Hypothalamus (tissue), 51 donors: ENCODE measurements around the gene RABGAP1L.
"Not testable (repeated sequence)": the region's sequence is repeated elsewhere in the genome, so short reads cannot be mapped to it uniquely, and the experiment has no call there.

Experiments
- DNase-seq, 51 donors: peaks; one replicate each; lab custom pipeline; 2025; lab: John Stamatoyannopoulos, UW

The RABGAP1L gene

DNA sequence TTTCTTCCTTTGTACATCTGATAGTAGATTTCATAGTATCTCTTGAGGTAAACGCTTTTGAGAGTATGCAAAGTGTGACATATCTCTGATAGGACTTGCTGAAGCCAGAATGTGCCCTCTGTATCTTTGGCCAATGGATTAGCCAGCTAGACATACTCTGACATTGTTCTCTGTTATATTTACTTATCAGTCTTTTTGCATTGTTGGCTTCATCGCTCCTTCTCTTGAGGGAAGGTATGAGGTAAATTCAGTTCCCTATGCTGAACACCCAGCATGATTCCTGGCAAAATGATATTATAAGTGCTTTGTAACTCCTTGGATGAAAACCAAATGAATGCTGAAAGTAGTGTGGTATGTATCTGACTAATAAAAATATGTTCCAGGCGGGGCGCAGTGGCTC, 677.2 kb downstream of the RABGAP1L start:
- DNase-seq: no peak

DNA sequence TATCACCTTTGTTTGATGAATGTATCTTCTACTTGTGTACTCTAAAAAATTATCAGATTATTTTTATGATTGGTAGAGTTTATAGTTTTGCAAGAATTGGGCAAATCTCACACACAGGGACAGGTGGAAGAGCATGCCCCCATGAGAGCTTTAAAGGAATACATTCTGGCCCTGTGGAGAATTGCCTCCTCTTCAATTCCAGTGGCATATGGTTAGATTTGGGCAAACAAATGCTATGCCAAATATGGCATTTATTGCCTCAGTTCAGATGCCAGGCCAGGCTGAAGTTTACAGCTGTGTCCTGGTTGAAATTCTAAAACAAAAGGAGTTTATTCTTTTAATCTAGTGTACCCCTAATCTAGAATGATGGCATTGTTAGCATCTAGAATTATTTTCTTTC, 678.1 kb downstream of the RABGAP1L start:
- no peak for DNase-seq

DNA sequence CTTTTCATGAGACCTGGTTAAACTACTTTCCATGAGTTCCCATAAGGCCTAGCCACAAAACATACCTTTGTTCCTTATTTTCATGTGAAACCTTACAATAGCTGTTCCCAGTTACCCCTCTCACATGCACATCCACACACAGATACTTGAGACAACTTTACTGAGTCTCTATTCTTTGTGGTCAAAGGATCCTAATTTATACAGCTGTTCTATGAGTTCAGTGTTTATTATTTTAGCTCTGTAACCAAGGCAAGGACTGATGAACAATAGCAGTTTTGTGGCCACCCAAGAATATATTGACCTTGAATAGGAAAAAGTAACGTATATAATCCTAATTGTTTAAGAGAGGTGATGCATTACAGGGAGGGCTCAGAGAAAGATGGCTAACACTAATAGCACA, 679.9 kb downstream of the RABGAP1L start:
- no peak for DNase-seq

DNA sequence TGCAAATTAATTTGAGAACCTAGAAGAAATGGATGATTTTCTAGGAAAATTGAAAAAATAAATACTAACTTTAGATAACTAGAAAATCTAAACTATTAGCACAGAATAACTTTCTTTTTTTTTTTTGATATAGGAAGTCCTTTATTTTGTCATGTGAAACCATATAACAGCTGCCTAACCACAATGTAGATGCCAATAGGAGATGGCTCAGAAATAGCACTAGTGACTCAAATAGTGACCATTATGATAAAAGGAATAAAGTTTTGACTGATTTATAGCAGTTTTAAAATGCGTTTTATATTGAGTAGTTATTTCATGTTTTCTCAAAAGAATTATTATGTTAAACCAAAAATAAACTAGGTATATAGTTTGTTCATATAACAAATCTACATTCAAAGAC, 682.4 kb downstream of the RABGAP1L start:
- no peak for DNase-seq

DNA sequence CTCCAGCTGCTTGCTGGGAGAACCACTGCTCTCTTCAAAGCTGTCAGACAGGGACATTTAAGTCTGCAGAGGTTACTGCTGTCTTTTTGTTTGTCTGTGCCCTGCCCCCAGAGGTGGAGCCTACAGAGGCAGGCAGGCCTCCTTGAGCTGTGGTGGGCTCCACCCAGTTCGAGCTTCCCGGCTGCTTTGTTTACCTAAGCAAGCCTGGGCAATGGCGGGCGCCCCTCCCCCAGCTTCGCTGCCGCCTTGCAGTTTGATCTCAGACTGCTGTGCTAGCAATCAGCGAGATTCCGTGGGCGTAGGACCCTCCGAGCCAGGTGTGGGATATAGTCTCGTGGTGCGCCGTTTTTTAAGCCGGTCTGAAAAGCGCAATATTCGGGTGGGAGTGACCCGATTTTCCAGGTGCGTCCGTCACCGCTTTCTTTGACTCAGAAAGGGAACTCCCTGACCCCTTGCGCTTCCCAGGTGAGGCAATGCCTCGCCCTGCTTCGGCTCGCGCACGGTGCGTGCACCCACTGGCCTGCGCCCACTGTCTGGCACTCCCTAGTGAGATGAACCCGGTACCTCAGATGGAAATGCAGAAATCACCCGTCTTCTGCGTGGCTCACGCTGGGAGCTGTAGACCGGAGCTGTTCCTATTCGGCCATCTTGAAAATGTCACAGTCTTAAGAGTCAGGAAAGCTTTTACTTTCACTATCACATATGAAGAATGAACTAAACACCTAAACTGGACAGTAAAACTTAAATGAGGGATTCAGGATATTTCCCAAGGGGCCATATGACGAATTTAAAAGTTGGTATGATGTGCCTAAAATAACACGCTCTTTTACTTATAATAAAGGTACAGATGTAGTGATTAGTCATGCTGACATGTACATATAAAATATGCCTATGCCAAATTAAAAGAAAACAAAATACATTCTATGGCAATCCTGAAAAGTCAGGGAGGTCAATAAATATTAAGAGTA, 689.6 kb downstream of the RABGAP1L start:
- DNase-seq: not testable (repeated sequence)

DNA sequence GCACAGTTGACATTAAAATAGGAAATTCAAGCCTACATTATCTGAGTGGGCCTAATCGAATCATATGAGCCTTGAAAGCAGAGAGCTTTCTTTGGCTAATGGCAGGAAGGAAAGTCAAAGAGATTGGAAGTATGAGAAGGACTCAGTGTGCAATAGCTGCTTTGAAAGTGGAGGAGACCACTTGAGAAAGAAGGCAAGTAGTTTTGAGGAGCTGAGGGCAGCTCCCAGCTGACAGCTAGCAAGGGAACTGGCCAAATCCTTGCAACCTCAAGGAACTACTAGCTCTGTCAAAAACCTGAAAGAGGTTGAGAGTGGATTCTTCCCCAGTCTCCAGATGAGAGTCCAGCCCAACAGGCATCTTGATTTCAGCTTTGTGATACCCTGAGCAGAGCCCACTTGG, 691.4 kb downstream of the RABGAP1L start:
- DNase-seq: no peak

DNA sequence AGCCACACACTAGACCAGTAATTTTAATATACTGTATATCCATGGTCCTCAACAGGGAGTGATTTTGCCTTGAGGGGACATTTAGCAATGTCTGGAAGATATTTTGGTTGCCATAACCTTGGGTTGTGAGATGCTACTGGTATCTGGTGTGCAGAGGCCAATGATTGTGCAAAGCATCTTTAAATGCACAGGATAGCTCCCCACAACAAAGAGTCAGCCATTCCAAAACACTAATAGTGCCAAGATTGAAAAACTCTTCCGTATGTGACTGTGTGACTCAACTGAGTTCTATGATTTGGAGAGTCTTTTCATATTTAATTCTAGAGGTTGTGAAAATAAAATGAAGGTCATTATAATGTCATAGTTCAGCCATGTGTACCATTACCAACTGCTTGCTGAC, 699.0 kb downstream of the RABGAP1L start:
- no peak for DNase-seq

DNA sequence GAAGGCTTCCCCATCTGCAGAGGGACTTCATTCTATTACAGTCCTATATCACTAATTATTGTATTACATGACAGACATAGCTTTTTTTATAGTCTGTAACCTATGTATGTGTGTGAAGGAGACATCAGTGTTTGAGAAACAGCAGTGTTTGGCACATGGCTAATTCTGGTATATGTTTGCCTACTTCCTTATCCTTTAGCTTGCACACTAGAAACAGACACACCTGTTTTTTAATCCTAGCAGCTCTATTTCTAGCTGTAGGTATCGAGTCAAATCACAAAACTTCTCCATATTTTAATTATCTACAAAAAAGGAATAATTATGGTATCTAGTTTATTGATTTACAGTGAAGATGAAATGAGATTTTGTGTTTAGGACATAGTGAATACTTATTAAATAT, 711.0 kb downstream of the RABGAP1L start:
- DNase-seq: no peak

DNA sequence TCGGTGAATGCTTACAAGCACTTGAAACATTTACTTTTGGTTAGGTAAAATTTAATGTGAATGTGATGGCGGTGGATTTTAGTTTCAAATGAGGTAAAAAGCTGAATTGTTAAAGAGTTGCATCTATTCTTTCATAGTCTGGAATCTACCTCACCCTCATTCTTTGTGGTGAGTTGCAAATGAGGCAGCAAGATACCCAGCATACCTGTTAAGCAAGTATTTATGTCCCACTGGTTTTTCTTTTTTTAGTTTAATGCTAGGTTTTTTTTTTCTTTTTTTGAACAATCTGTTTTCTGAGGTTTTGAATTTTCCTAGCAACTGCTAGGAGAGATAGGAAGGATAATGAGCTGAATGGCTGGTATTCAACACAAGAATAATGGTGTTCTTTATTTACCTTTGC, 712.6 kb downstream of the RABGAP1L start:
- no peak for DNase-seq

DNA sequence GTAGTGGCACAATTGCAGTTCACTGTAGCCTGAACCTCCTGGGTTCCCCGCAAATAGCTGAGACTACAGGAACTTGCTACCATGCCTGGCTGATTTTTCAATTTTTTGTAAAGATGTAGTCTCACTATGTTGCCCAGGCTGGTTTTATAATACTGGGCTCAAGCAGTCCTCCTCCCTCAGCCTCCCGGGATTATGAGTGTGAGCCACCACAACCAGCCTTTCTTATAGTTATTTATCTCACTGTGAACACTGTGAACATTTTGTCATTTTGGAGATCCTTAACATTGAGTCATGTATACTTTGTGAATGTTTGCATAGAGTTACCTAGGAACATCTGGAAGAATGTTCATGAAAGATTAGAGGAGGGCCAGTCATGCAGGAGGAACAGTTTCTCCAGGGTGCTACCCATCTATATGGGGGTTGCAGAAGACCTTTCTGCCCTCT, 713.3 kb downstream of the RABGAP1L start:
- DNase-seq: no peak

DNA sequence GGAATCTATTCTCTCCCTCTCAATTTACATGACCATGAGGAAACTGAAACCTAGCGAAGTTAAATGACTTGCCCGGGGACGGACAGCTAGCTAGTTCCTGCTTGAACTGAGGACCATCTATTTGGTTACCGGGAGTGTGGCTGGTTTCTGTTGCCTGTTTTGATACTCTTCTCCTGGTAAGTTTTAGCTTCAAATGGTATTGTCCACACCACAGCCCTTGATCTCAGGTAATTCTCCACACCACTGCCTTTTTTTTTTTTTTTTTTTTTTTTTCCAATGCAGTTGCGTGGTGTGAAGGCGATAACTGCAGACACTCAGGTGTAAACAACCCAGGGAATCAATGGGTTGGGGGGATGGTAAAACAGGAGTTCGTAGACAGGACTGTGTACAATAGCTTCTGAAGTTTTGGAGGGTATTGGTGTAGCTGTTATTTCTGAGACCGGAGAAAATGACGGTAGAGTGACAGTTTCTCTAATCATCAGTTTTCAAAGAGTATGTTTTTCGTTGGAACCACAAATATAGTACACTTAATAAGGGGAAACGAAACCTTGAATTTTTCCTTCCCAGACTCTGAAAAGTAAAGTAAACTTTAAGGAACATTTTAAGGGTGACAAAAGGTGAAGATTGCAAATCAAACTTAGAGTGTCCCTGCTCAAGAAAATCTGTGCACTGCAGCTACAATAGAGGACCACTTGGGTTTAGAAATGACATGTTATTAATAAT, 715.2 kb downstream of the RABGAP1L start:
- DNase-seq: peak in 2 of 51 donors; percentile 3 to 29

DNA sequence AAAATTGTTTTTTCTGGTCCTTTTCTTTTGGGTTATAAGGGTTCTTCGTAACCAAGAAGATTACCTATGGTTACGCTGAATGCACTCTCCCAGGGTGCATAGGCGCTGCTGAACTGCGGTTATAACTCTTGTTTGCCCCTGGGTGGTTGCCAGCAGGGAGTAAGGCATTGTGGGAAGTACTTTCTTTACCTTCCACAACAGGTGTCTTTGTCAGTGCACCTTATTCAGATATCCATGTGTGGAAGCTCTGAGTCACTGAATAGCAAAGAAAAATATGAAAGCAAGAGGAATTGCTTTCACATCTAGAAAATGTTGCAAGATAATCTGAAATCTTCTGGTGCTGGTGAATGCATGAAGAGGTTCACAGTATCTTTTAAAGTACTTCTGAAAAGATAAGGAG, 716.0 kb downstream of the RABGAP1L start:
- peak in 1 of 51 donors; percentile 15 for DNase-seq

DNA sequence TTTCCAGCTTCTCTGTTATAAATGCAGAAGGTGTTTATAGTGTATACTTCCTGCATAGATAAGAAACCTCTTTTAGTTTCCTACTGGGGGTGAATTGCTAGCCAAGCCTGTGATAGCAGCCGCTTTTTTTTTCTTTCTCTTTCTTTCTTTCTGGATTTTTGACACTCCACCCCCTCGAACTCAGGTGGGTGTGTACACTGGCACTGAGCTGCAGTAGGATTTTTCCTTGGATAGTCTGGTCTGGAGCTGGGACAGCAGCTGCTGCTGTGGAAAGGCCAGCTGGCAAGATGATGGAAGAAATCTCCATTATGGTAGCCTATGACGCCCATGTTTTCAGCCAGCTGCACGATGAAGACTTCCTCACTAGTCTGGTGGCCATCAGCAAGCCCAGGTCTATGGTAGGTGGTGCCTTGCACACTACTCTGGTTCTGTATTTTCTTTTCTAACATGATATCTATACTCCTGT, 717.9 kb downstream of the RABGAP1L start:
- peak in 6 of 51 donors; percentile 2 to 21 (median 10) for DNase-seq

DNA sequence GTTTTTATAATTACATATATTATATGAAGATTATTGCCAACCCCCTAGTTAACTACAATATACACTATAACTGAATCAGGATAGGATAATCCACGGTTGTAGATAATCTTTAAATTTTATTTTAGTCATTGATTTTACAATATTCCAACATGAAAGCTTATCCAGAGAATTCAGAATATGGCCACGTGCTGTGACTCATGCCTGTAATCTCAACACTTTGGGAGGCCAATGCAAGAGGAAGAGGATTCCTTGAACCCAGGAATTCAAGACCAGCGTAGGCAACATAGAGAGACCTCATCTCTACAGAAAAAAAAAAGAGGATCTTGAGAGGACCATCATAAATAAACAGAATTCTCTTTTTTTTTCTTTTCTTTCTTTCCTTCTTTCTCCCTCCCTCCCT, 720.9 kb downstream of the RABGAP1L start:
- no peak for DNase-seq

DNA sequence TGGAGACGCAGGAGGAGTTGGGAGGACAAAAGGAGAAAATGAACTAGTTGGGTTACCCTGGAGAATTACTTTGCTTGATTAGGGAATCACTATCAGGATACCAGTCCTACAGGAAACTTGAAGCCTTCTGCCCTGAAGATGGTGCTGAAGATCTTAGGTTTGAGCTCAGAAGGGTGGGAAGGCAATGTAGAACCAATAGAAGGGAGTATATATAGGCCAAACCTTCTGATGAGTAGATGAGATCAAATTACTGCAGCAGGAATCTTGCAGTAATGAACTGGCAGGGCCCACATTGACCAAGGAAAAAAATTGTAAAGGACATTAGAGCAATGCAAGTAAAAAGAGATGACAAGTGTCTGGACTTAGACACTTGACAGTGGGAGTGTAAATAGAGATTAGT, 724.1 kb downstream of the RABGAP1L start:
- DNase-seq: peak in 2 of 51 donors; percentile 4 to 17

DNA sequence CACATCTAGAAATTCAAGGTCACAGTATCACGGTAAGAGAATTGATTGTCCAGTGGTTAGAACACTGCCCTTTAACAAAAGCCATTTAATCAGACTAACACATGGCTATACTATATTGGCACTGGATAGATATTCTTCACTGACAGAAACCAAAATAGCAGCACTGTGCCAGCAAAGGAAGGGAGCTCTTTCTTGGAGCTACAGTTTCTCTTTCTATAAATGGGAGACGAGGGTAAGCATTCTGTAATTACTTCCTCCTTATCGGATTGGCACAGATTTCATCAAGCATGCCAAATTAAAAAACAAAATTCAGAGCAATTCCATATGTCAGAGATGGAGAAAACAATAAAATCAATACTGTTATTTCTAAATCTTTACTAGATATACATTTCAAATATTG, 724.7 kb downstream of the RABGAP1L start:
- no peak for DNase-seq

DNA sequence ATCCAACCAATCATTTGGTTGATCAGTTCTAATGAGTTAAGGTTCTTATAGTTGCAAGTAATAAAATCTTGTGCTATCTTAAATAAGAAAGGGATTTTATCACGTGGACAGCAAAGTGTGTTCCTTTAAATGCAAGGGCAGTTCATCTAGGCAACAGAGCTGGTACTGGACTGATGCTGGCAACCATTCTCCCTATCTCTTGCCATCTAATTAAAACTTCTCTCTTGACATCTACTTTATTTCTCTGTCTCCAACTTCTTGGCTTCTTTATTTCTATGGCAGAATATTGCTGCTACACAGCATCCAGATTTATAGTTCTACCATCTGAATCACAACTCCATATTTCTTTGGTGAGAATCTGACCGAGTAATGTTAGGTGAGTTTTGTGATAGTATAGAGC, 725.2 kb downstream of the RABGAP1L start:
- no peak for DNase-seq

DNA sequence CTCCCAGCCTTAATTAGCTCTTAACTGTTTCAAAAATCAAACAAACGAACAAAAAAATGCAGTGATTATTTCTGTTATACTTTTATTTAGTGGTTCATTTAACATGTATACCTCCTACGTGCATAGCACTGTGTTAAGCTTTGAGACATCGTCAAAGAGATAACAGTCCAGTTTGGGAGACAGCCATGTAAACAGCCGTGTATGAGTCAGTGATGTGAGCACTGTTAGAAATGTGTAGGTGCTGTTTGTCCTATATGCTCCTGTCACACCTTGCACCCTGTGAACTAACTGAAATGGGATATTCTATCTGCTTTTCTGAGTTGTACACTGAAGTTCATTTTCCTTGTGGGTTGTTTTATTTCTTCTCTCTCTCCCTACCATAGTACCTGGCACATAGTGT, 730.7 kb downstream of the RABGAP1L start:
- DNase-seq: no peak

DNA sequence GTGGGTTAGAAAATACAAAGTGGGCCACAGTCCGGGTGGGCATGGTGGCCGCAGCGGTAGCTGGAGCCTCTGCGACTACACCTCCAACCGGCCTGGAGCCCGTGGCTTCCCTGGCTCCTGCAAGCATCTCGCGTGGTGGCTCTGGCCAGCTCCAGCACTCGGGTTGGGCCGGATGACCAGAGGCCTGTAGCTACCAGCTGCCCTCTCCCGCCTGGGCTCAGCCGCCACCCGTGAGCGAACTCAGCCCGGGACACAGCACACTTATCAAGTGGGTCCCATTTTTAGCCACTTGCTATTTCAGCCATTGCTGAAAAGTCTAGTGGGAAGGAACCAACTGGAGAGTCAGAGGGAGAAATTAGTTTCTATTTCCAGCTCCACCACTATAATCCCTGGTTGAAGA, 732.7 kb downstream of the RABGAP1L start:
- no peak for DNase-seq

DNA sequence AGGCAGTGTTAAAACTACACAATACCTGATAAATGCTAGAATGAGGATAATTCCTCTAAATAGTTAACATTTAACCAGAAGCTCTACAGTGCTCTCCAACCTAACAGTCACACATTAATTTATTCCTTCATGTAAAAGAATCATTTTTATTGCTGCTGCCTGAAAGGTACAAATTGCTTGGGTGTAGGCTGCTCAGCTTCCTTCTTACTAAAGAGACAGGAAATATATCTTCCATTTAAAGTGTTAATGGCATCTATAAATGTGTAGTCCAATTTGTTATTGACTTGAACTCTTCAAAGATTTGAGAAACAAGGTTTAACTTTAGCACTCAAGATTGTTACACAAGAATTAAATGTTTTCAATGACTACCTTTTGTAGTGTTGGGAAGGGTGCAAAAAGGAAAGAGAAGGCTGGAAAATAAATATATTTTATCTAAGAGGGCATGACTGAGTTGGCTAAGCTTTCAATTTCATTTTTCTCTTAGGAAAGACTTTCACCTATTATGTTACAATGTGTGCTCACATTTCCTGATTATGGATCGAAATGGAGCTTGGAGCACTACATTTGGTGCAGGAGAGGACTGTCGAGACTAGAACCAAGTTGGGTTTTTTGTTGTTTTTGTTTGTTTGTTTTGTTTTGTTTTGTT, 734.9 kb downstream of the RABGAP1L start:
- no peak for DNase-seq

DNA sequence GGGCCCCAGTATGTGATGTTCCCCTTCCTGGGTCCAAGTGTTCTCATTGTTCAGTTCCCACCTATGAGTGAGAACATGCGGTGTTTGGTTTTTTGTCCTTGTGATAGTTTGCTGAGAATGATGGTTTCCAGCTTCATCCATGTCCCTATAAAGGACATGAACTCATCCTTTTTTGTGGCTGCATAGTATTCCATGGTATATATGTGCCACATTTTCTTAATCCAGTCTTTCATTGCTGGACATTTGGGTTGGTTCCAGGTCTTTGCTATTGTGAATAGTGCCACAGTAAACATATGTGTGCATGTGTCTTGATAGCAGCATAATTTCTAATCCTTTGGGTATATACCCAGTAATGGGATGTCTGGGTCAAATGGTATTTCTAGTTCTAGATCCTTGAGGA, 736.3 kb downstream of the RABGAP1L start:
- not testable (repeated sequence) for DNase-seq
